ENCODE results near the gene AQP12B. TPM values are rescaled to one million over a fixed set of nuclear protein-coding genes. Genes with fewer than 3 reads are reported as not detected.

The AQP12B gene
- total and polyA plus RNA-seq, 2 of the 8 experiments (the other 6 are each of a cell fraction or from before 2014, with no cell fraction given) = not detected

DNA sequence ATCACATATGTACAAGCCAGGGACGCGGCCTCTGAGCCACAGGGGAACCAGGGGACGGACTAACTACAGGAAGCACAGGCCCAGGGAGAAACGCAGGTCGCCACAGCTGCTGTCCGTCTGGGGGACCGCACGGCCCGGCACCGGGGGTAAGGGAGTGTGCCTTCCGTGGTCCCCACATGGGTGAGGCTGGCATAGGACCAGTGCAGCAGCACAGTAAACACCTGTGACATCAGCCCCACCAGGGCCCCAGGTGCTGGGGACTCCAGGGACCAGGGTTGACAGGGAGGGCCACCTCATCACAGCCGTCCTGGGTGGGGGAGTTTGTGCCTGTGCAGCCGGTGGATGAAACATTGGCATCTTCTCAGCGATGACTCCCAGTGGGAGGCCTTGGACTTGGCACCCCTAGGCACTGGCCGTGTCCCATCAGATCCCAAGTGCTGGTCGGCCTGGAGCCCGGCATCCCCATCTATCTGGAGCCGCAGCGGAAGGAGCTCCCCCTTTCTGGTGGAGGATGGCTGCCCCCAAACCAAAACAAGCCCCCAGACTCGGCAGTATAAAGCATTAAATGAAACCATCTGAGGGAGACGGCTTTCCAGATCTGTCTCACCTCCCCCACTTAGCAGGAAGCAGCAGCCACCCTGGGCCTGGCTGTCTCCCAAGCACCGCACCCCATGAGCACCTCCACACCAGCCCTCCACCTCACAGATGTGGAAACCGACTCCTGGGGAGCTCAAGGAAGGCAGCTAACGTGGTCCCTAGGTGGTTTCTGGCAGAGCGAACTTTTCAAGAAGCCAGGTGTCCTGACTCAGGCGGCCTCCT lies 31.5 kb upstream of the AQP12B start (continued):
- no peak for TF ChIP-seq SRF (IDR thresholded peaks at IDR 0.05; ENCODE audit: low read depth, low read length)
